GM18498 (cell line): ENCODE data around the gene NPPB.

ENCODE experiments used
- ATAC-seq: cut with Tn5 transposase; IDR thresholded peaks from one replicate; pipeline ENCODE4 v1.9.1; 2021; ENCODE audit warnings: mild to moderate bottlenecking, moderate library complexity; ENCODE audit not compliant: unreplicated experiment

NPPB gene

GRCh38 chr1:11836955-11837766, 21.6 kb downstream of the NPPB start:
- ATAC-seq, result no peak

DNA sequence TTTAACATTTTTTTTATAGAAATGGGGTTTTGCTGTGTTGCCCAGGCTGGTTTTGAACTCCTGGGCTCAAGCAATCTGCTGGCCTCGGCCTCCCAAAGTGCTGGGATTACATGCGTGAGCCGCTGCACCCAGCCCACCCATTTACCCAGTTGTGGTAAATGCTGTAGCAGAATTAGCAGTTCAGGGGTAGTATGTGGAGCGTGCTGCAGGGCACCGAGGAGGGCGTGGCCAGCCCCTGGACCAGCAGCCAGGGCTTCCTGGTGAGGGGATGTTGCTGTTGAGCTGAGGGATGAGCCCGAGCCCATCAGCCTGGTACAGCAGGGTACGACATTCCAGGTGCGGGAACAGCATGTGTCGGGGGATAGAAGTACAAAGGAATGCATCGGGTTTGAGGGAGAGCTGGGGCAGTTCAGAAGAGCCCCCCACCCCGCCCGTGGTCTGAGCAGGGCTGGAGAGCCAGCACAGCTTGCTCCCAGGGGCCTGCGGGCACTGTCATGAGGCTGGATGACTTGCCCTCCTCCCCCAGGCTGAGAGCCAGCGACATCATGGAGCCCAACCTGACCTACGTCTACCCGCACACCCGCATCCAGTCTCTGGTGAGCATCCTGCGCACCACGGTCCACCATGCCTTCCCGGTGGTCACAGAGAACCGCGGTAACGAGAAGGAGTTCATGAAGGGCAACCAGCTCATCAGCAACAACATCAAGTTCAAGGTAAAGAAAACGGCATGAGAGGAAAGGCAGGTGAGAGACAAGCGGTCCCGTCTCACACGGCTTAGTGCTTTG, 23.1 kb downstream of the NPPB start:
- ATAC-seq, result no peak

- no peak for ATAC-seq
These were observed 24.8 kb downstream of the NPPB start for GRCh38 chr1:11833900-11834299.

DNA sequence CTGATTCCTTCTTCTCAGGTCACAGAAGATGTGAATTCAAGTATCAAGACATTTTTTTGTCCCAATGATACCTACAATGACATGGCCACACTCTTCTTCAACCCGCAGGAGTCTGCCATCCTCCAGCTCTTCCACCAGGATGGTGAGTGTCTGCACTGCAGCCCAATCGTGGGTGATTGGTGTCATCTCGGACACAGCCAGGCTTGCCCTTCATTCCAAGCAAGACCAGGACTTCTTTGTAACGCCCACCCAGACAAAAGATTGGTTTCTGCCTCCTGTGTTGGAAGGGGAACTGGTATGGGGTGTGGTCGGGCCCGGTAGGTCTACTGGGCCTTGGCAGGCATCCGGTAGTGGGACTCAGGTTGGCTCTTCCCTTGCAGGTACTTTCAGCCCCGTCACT, 25.2 kb downstream of the NPPB start:
- ATAC-seq, result no peak

DNA sequence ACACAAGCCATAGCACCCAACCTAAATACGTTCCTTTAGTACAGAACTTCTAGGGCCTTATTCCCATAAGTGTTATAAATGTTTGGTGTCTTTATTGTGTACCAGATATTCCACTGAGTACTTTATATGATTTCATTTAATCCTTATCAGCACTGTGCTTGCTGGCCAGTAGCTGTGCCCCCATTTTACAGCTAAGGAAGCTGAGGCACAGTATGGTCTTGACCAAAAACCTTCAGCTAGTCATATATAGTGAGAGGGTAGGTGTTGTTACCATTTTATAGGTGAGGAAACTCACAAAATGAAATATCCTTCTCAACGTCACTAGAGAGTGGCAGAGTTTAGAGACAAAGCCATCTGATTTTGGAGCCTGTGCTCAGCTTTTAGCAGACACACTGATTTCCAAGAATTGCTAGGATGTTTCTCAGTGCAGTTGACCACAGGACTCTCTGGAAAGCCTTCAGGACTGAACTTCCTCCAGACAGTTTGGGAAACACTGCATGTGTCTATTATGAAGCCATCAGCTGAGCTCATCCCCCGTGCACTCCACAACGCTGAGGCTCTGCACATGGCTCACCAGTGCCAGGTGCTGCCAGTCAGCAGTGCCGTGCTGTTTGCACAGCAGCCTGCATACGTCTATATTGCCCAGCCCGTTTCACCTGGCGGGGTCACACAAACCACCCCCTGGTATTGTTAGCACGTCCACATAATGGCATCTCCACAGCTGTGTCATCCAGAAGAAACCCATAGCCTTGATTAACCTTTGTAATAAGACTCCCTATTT, 26.6 kb downstream of the NPPB start:
- ATAC-seq, result no peak

- no peak for ATAC-seq
These were observed 30.2 kb downstream of the NPPB start for GRCh38 chr1:11828511-11828910.

GRCh38 chr1:11826946-11827345, 31.8 kb downstream of the NPPB start:
- ATAC-seq, result no peak

GRCh38 chr1:11825131-11825530, 33.6 kb downstream of the NPPB start:
- no peak for ATAC-seq

GRCh38 chr1:11823366-11824137, 35.2 kb downstream of the NPPB start:
- no peak for ATAC-seq

GRCh38 chr1:11822091-11822490, 36.7 kb downstream of the NPPB start:
- ATAC-seq, result no peak

- no peak for ATAC-seq
These were observed 41.6 kb downstream of the NPPB start for GRCh38 chr1:11817192-11817591.

- ATAC-seq, result no peak
These were observed 45.7 kb downstream of the NPPB start for GRCh38 chr1:11813021-11813420.
